RPMI7951 (cell line): ENCODE results near the gene PGPEP1. TPM values are rescaled to one million over a fixed set of nuclear protein-coding genes. Genes with fewer than 3 reads are reported as not detected.

Source experiments
- DNase-seq: peaks from one replicate; pipeline ENCODE4 v3.0.0-alpha.2; 2012; ENCODE audit warnings: low read depth
- total RNA-seq: library from RNA; depleted of rRNA; stranded (reverse); fragments of >200 nt; shearing (Covaris generic); gene quantifications from 2 replicates; pipeline ENCODE4 v1.2.3, GENCODE V29; 2014; rRNA removed

Gene PGPEP1
- total RNA-seq, 1 experiment from 2014 or later = 11.9 TPM

DNA sequence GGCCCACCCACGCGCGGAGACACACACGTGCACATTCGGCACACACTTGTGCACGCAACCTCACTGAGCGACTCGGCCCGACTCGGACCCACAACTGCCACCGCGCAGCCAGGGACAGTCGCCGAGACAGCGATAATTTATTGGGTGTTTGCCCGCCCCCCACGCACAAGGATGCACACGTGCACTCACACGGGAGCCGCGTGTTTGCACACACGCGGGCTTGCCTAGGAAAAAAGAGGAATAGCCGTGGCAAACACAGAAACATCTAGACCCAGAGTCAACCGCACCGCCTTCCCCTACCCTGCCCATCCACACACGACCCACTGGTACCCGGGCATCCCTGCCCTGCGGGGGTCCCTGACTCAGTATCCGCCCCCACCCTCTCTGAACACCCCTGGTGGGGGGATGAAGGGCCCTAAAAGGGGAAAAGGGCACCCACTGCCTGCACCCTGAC, 77.7 kb downstream of the PGPEP1 start:
- no peak for DNase-seq

DNA sequence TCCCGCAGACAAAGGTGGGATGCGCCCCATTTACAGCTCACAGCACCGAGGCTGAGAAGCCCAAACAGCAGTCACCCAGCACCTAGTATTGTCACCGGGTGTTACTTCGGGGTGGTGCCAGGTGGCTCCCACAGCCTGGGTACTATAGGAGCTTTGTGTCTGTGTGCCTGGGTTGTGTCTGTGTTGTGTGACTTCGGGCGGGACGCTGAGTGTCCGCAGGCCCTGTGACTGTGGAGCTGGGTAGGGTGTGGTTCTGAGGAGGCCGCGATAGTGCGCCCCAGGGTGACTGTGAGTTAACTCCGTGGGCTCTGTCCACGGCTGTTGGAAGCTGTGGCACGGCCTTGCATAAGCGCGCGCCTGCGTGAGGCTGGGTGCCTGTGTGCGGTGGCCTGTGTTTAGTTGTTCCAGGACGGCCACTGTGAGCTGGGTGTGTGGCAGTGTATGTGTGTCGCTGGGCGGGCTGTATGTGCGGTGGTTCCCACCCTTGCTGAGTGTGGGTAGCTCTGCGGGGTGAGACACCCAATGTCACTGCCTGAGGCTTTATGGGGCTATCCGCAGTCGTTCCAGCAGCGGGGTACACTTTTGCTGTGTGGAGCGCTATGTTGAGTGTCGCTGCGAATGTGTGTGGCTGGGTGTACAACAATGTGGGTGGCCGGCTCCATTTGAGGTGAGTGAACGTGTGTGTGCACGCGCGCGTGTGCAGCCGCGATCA, 78.2 kb downstream of the PGPEP1 start:
- DNase-seq = peak; percentile 61

DNA sequence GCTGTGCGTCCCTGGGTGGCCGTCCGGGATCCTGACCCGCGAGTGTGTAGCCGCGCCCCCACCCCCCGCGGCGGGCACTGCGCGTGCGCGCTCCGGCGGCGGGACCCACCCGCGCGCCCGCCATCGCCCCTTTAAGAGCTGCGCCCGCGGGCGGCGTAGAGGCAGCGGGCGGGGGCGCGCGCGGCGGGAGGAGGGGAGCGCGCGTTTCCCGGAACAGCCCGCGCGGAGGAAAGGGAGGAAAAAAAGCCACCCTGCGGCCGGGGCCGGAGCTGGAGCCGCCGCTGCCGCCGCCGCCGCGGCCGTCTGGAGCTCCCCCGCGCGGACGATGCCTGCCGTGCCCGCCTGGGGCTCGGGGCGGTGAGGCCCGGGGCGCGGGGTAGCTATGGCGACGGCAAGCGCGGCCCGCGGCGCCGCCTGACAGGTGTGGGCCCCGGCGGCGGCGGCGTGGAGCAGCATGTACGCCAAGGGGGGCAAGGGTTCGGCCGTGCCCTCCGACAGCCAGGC, 78.8 kb downstream of the PGPEP1 start, which contains the start of gene SSBP4:
Gene SSBP4 (plus strand): TSS at position 204 of the 504 bp plus-strand sequence. CDS start 251 bp downstream, at position 455.
- peak; percentile 82 for DNase-seq

Other genes starting within 250 kb of the PGPEP1 start
- gene MAST3, start 242.8 kb upstream of the PGPEP1 start, total RNA-seq = 2.1 and 2.6 TPM in 2 replicates
- gene PIK3R2, start 187.4 kb upstream of the PGPEP1 start, total RNA-seq = 11.3 and 11.7 TPM in 2 replicates
- 56.0 and 69.6 TPM in 2 replicates for gene IFI30, start 166.8 kb upstream of the PGPEP1 start, total RNA-seq
- 18.6 and 23.5 TPM in 2 replicates for gene MPV17L2, start 147.4 kb upstream of the PGPEP1 start, total RNA-seq
- 1.7 and 3.6 TPM in 2 replicates for gene RAB3A, start 136.6 kb upstream of the PGPEP1 start, total RNA-seq
- gene PDE4C, start 114.2 kb upstream of the PGPEP1 start, total RNA-seq = 0.10 and 0.60 TPM in 2 replicates
- 0.29 and 0.36 TPM in 2 replicates for gene IQCN, start 66.1 kb upstream of the PGPEP1 start, total RNA-seq
- 22.0 and 60.8 TPM in 2 replicates for gene JUND, start 59.0 kb upstream of the PGPEP1 start, total RNA-seq
- 385 and 496 TPM in 2 replicates for gene LSM4, start 17.5 kb upstream of the PGPEP1 start, total RNA-seq
- gene GDF15, start 45.6 kb downstream of the PGPEP1 start, total RNA-seq = 1.4 and 1.6 TPM in 2 replicates
- not detected in 2 replicates for gene LRRC25, start 57.0 kb downstream of the PGPEP1 start, total RNA-seq
- gene SSBP4, start 78.8 kb downstream of the PGPEP1 start, total RNA-seq = 25.1 and 38.9 TPM in 2 replicates
- 9.9 and 20.9 TPM in 2 replicates for gene ISYNA1, start 97.5 kb downstream of the PGPEP1 start, total RNA-seq
- 6.5 and 7.2 TPM in 2 replicates for gene ELL, start 181.5 kb downstream of the PGPEP1 start, total RNA-seq
- 172 and 199 TPM in 2 replicates for gene FKBP8, start 203.0 kb downstream of the PGPEP1 start, total RNA-seq
- gene KXD1, start 217.3 kb downstream of the PGPEP1 start, total RNA-seq = 159 TPM in 2 replicates
- 1,359 and 2,003 TPM in 2 replicates for gene UBA52, start 231.3 kb downstream of the PGPEP1 start, total RNA-seq
- gene REX1BD, start 248.2 kb downstream of the PGPEP1 start, total RNA-seq = 84.0 and 117 TPM in 2 replicates